GM10266 (cell line): ENCODE results near the gene B9D2.

Experiments
- DNase-seq: peaks from one replicate; pipeline ENCODE4 v3.0.0; 2012; ENCODE audit errors: extremely low spot score
- TF ChIP-seq, protein P1 (sequence below): IDR thresholded peaks from 2 replicates; pipeline ENCODE4 v1.5.1; 2012; ENCODE audit warnings: mild to moderate bottlenecking, low read depth; ENCODE audit not compliant: control insufficient read depth, insufficient read depth; ENCODE audit errors: missing control alignments

B9D2 gene

DNA sequence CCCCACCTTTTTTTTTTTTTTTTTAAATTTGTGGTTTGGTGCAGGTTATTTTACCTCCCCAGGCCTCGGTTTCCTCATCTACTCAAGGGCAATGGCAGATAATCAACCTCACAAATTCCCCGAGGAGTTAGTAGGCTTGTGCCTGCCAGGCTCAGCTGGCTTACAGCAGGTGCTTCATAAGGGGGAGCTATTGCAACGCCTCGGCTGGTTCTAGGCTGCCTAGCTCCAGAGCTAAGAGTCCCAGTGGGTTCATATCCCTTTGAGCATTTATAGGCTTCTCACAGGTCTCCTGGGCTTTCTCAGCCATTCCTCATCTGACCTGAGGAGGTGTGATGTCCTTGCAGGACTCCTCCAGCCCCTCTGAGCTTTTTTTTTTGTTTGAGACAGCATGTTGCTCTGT, 44.3 kb upstream of the B9D2 start:
- TF ChIP-seq, protein P1, sequence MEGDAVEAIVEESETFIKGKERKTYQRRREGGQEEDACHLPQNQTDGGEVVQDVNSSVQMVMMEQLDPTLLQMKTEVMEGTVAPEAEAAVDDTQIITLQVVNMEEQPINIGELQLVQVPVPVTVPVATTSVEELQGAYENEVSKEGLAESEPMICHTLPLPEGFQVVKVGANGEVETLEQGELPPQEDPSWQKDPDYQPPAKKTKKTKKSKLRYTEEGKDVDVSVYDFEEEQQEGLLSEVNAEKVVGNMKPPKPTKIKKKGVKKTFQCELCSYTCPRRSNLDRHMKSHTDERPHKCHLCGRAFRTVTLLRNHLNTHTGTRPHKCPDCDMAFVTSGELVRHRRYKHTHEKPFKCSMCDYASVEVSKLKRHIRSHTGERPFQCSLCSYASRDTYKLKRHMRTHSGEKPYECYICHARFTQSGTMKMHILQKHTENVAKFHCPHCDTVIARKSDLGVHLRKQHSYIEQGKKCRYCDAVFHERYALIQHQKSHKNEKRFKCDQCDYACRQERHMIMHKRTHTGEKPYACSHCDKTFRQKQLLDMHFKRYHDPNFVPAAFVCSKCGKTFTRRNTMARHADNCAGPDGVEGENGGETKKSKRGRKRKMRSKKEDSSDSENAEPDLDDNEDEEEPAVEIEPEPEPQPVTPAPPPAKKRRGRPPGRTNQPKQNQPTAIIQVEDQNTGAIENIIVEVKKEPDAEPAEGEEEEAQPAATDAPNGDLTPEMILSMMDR: no peak
- DNase-seq: no peak

DNA sequence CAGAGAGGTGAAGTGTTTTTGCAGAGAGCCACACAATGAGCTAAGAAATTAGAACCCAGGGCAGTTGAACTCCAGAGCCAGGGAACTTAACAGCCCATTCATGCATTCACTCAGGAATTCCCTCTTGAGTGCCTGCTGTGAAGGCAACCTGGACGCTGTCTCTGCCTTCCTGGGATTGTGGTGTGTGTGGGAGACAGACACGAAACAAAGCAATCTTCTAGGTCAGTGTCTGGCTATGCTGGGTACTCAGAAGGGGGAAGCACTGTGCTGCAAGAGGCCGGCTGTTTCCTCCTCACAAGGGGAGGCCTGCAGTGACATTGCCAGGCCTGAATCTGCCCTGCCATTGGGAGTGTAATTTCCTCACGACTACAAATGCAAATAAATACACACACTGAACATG, 43.3 kb upstream of the B9D2 start:
- DNase-seq: no peak
- TF ChIP-seq, protein P1: no peak

GRCh38 chr19:41405776-41406175, 41.8 kb upstream of the B9D2 start:
- DNase-seq: no peak
- TF ChIP-seq, protein P1: no peak

DNA sequence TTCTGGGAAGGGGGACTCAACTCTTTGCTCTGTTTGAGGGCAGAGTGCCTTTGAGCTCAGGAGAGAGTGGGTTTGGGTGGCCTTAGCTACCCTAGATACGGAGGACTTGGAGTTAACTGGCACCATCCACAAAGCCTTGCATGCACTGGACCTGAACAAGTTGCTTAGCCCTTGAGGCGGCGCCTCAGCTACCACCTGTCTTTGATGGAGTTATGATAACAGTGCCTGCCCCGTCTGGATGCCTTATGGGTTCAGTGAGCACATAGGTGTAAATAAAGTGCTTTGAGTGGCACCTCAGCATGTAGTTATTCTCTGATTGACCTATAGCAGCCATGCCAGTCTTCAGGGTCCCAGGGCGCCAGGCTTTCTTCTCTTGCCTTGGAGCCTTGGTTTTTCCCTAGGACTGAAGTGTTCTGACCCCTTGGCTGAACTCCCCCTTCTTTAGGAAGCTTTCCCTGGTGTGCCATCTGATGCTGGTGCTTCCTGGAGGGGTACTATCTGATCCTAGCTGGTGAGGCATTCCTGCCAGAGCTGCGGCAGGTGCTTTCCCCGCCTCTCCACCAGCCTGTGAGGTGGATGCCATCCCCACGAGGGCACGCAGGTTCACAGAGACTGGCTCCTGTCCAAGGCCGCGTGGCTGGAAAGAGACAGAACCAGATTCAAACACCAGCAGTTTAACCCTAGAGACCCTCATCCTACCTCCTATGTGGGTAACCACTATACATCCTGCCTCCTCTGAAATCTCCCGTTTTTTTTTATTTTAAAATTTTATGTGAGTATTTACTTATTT, 39.4 kb upstream of the B9D2 start:
- no peak for DNase-seq
- TF ChIP-seq, protein P1: no peak

- DNase-seq: no peak
- TF ChIP-seq, protein P1: no peak
Measured at GRCh38 chr19:41402010-41402409, 38.1 kb upstream of the B9D2 start.

DNA sequence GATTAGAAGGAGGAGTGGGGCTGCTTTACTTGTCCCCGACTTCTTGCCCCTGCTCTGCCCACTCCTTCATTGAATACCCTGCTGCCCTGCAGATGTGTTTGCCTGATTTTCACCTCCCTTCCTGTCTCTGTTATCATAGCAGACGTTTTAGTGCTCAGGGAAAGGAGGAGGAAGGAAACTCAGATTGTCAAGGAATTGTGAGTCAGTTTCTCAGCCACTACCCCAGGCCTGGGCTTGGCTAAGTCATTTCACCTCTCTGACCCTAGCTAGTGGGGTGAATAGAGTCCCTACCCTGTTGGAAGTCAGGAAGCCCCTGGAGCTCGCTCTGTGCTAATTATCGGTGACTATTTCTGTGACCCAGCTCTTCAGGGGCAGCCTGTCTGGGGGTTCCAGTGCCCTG, 37.5 kb upstream of the B9D2 start:
- TF ChIP-seq, protein P1: no peak
- DNase-seq: no peak

- no peak for DNase-seq
- TF ChIP-seq, protein P1: no peak
Measured at GRCh38 chr19:41399525-41399924, 35.6 kb upstream of the B9D2 start.
